Gastroesophageal sphincter (tissue), 4 donors: Measurements from ENCODE around the gene LHX6. TPM values are rescaled to one million over a fixed set of nuclear protein-coding genes. Genes with fewer than 3 reads are reported as not detected.
A peak's percentile ranks its signal among the peaks of the same experiment; 100 is the strongest.

Experiments
- ATAC-seq: fragments of 150-250 bp; one replicate; pipeline ENCODE4 v1.9.1; 2016; ENCODE audit warnings: mild to moderate bottlenecking, moderate library complexity
- H3K27ac ChIP-seq, 4 donors: fragments of 200-600 bp; sonication (generic) in 3 of 4; 1 replicate in 3 of 4; 2 replicates in 1 of 4; pipeline ENCODE4 v1.5.1; 2016 to 2019
- H3K27me3 ChIP-seq: fragments of 200-600 bp; sonication (generic); one replicate; pipeline ENCODE4 v1.5.1; 2019
- H3K36me3 ChIP-seq, 2 donors: fragments of 200-600 bp; sonication (generic); one replicate each; pipeline ENCODE4 v1.5.1; 2019; ENCODE audit warnings: control low read depth in 1 of 2
- H3K4me1 ChIP-seq, 3 donors: fragments of 200-600 bp; sonication (generic); 1 replicate in 2 of 3; 2 replicates in 1 of 3; pipeline ENCODE4 v1.5.1; 2016 to 2019; ENCODE audit warnings: control low read depth in 2 of 3
- H3K4me3 ChIP-seq, 2 donors: fragments of 200-600 bp; sonication (generic); one replicate each; pipeline ENCODE4 v1.5.1; 2019; ENCODE audit warnings: mild to moderate bottlenecking in 1 of 2, moderate library complexity in 1 of 2
- H3K9me3 ChIP-seq, 3 donors: fragments of 200-600 bp; sonication (generic); one replicate each; pipeline ENCODE4 v1.5.1; 2017 to 2019; ENCODE audit warnings: control low read depth in 2 of 3
- EP300 ChIP-seq: sonication (generic); formaldehyde crosslinking; IDR thresholded peaks from one replicate; pipeline ENCODE4 v1.6.1; 2017; ENCODE audit warnings: antibody characterized with exemption, mild to moderate bottlenecking
- POLR2A ChIP-seq, 2 donors: fragments of 450-650 bp; IDR thresholded peaks; one replicate each; pipeline ENCODE4 v1.6.1; 2017; ENCODE audit warnings: antibody characterized with exemption in 2 of 2, mild to moderate bottlenecking in 2 of 2, moderate library complexity in 1 of 2
- POLR2AphosphoS5 ChIP-seq: sonication (generic); formaldehyde crosslinking; IDR thresholded peaks from one replicate; pipeline ENCODE4 v1.6.1; 2017; ENCODE audit warnings: antibody characterized with exemption
- WGBS, 2 donors: methylation state at CpG; one replicate each; pipeline ENCODE4 v1.1.5; 2018; ENCODE audit warnings: low coverage in 1 of 2; 5-methylcytosine and 5-hydroxymethylcytosine counted together
- total RNA-seq, 4 donors: library from RNA; depleted of rRNA; stranded (reverse); fragments of >200 nt; gene quantifications; one replicate each; pipeline ENCODE4 v1.1.0, GENCODE V29; 2016
- TF ChIP-seq, protein P1 (sequence below), 4 experiments: fragments of 200-600 bp in 2 of 4; fragments of 450-650 bp in 2 of 4; sonication (generic) in 1 of 4; IDR thresholded peaks; one replicate each; pipeline ENCODE4 v1.5.1; 2017 to 2019; ENCODE audit warnings: antibody characterized with exemption in 4 of 4, mild to moderate bottlenecking in 2 of 4, moderate library complexity in 2 of 4

The LHX6 gene
- total RNA-seq, 4 donors from 2014 or later = 1.7 to 13.0 (median 4.9) TPM

DNA sequence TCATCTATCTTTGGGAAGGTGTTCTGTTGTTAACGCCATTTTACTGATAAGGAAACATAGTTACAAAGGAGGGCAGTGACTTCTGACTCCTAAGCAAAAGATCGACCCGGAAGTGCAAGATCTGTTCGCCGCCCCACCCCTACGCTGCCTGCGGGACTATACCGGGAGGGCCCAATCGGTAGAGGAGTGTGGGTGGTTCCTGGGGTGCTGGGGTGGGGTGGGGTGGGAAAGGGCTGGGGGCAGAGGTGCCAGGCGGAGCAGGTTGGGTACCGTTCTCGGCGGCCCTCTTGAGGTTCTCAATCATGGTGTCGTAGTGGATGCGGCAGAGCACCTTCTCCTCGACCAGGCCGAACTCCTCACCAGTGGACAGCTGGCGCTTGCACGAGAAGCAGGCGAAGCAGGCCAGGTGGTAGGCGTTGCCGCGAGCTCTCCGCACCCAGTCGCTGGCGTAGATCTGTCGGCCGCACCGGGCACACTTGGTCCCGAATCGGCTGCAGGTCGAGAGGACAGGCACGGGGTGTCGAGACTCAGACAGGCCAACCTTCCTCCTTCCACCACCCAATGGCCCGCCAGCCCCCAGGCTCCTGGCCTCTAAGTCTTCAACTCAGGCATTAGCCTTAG, 11.8 kb downstream of the LHX6 start:
- H3K27ac ChIP-seq = no peak overlapping the region
- no peaks in the 10 kb centered on the region for H3K36me3 ChIP-seq
- no peak for ATAC-seq
- H3K9me3 ChIP-seq = no peaks in the 10 kb centered on the region
- WGBS, 2 donors = 32 to 50% methylated on average over 1 to 4 of the region's 35 CpGs
- peaks cover 100% of the 10 kb centered on the region for H3K27me3 ChIP-seq
- peaks cover 0 to 46% (median 24%) of the 10 kb centered on the region in 3 donors for H3K4me1 ChIP-seq
- TF ChIP-seq POLR2AphosphoS5 = no peak
- TF ChIP-seq EP300 = no peak
- TF ChIP-seq, protein P1, sequence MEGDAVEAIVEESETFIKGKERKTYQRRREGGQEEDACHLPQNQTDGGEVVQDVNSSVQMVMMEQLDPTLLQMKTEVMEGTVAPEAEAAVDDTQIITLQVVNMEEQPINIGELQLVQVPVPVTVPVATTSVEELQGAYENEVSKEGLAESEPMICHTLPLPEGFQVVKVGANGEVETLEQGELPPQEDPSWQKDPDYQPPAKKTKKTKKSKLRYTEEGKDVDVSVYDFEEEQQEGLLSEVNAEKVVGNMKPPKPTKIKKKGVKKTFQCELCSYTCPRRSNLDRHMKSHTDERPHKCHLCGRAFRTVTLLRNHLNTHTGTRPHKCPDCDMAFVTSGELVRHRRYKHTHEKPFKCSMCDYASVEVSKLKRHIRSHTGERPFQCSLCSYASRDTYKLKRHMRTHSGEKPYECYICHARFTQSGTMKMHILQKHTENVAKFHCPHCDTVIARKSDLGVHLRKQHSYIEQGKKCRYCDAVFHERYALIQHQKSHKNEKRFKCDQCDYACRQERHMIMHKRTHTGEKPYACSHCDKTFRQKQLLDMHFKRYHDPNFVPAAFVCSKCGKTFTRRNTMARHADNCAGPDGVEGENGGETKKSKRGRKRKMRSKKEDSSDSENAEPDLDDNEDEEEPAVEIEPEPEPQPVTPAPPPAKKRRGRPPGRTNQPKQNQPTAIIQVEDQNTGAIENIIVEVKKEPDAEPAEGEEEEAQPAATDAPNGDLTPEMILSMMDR (IDR thresholded peaks at IDR 0.05) = no peak
- no peak for TF ChIP-seq POLR2A (IDR thresholded peaks at IDR 0.05)
- H3K4me3 ChIP-seq = no peak overlapping the region

DNA sequence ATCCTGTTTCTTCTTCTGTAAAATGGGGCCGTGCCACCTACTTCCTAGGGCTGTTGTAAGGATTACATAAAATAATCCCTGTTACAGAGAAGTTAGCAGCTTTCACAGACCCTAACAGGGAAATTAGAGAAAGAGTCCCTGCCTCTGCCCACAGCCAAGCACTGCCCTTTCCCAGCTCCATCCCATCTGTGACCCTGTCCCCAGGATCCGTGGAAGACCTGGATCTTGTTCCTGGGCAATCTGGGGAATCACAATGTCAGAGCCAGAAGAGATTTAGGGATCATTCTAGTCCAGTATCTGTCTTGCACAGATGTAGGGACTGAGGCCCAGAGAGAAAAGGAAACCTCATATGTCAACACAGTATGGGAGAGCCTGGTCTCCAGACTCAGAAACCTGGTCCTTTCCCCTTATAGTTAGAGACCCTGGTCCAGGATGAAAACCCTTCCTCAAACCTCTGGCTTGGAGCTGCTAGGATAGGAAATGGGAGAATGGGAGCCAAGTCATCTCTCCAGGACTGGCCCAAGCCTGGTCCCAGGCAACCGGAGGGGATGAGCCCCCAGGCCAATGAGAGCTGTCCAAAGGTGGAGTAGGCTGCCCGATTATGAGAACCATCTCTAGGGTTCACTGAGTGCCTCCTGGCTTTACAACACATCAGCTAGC, 12.5 kb downstream of the LHX6 start:
- Histone ChIP-seq H3K4me1 (peaks cover 0 to 44% (median 24%) of the 10 kb centered on the region in 3 donors), H3K4me3 (no peak overlapping the region), H3K36me3 (no peaks in the 10 kb centered on the region), H3K9me3 (no peaks in the 10 kb centered on the region), H3K27me3 (peaks cover 100% of the 10 kb centered on the region), H3K27ac (no peak overlapping the region)
- ATAC-seq = no peak
- TF ChIP-seq POLR2A (IDR thresholded peaks at IDR 0.05) (no peak), EP300 (no peak), POLR2AphosphoS5 (no peak)
- TF ChIP-seq, protein P1 (IDR thresholded peaks at IDR 0.05) = no peak
- WGBS, 2 donors = 61 to 100% methylated on average over 1 to 3 of the region's 4 CpGs

DNA sequence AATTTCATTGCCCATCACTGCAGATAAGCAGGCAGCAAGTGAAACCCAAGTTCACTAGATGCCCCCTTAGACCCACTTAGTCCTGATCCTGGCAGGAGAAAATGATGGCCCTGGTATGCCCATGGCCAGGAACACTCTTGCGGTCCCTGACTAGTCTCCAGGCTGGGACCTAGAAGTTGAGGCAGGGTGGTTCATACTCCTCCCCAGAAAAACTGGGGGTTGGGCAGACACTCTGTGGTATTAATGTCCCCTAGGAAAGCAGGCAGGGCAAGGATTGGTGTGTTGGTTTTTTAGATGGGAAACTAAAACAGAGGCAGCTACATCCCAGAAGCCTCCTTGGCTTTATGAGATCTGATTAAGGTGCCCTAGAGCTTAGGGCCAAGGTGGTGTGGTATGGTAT, 13.1 kb downstream of the LHX6 start:
- TF ChIP-seq, protein P1 (IDR thresholded peaks at IDR 0.05) = no peak
- no peak for TF ChIP-seq POLR2A (IDR thresholded peaks at IDR 0.05)
- no peak for TF ChIP-seq EP300
- TF ChIP-seq POLR2AphosphoS5 = no peak
- Histone ChIP-seq H3K9me3 (no peaks in the 10 kb centered on the region), H3K27me3 (peaks cover 100% of the 10 kb centered on the region), H3K36me3 (no peaks in the 10 kb centered on the region), H3K4me3 (no peak overlapping the region), H3K27ac (no peak overlapping the region), H3K4me1 (peaks cover 0 to 38% (median 24%) of the 10 kb centered on the region in 3 donors)
- no CpG with 5 or more reads among the region's 1 CpG for WGBS, 2 donors
- no peak for ATAC-seq

DNA sequence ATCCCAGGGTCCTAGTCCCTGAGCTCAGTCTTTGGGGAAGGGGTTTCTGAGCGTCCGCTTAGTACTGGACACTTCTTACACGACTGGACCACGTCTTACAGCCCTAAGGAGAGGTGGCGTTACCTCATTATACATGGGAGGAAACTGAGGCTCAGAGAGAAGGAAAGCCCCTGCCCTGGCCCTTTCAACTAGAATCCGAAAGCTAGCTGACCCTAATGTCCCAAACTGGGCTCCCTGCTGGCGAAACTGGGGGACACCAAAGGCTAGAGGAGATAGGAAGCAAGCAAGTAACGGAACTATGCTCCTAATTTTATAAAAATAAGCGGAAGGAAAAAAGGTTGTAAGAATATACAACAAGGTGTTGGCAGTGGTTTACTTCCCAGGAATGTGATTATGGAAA, 14.2 kb downstream of the LHX6 start:
- H3K4me3 ChIP-seq = peak overlapping the region in 1 of 2 donors; percentile 46
- H3K27ac ChIP-seq = no peak overlapping the region
- H3K4me1 ChIP-seq = peaks cover 0 to 26% (median 14%) of the 10 kb centered on the region in 3 donors
- peaks cover 100% of the 10 kb centered on the region for H3K27me3 ChIP-seq
- TF ChIP-seq EP300 = no peak
- no peak for TF ChIP-seq POLR2AphosphoS5
- no peak for TF ChIP-seq POLR2A (IDR thresholded peaks at IDR 0.05)
- TF ChIP-seq, protein P1 (IDR thresholded peaks at IDR 0.05) = no peak
- WGBS, 2 donors = 48 to 57% methylated on average over 6 to 8 of the region's 9 CpGs
- H3K9me3 ChIP-seq = no peaks in the 10 kb centered on the region
- no peak for ATAC-seq
- H3K36me3 ChIP-seq = no peaks in the 10 kb centered on the region
